ENCODE data around the gene MAST2. TPM values are rescaled to one million over a fixed set of nuclear protein-coding genes. Genes with fewer than 3 reads are reported as not detected.
A peak's percentile ranks its signal among the peaks of the same experiment; 100 is the strongest.
"Not testable (repeated sequence)": the region's sequence is repeated elsewhere in the genome, so short reads cannot be mapped to it uniquely, and the experiment has no call there.

MAST2 gene
- total RNA-seq, 6 donors from 2014 or later = 16.0 to 77.8 (median 26.4) TPM

GRCh38 chr1:45930258-45931150 is 127.1 kb downstream of the MAST2 start:
- H3K4me1 ChIP-seq = peaks cover 0 to 7% (median 6%) of the 10 kb centered on the region in 4 donors
- no peaks in the 10 kb centered on the region for H3K36me3 ChIP-seq
- H3K27me3 ChIP-seq = no peaks in the 10 kb centered on the region
- 86 to 92% methylated on average over 7 of the region's 7 CpGs for WGBS, 2 donors
- H3K4me3 ChIP-seq = no peak overlapping the region
- H3K9me3 ChIP-seq = no peaks in the 10 kb centered on the region
- peak overlapping the region in 1 of 4 donors; percentile 27 for H3K27ac ChIP-seq
- TF ChIP-seq, protein P1, sequence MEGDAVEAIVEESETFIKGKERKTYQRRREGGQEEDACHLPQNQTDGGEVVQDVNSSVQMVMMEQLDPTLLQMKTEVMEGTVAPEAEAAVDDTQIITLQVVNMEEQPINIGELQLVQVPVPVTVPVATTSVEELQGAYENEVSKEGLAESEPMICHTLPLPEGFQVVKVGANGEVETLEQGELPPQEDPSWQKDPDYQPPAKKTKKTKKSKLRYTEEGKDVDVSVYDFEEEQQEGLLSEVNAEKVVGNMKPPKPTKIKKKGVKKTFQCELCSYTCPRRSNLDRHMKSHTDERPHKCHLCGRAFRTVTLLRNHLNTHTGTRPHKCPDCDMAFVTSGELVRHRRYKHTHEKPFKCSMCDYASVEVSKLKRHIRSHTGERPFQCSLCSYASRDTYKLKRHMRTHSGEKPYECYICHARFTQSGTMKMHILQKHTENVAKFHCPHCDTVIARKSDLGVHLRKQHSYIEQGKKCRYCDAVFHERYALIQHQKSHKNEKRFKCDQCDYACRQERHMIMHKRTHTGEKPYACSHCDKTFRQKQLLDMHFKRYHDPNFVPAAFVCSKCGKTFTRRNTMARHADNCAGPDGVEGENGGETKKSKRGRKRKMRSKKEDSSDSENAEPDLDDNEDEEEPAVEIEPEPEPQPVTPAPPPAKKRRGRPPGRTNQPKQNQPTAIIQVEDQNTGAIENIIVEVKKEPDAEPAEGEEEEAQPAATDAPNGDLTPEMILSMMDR (IDR thresholded peaks at IDR 0.05) = no peak
- TF ChIP-seq EP300 (IDR thresholded peaks at IDR 0.05) = no peak
- no peak for TF ChIP-seq POLR2AphosphoS5 (IDR thresholded peaks at IDR 0.05)
- no peak for TF ChIP-seq POLR2A (IDR thresholded peaks at IDR 0.05)
- no peak for ATAC-seq (ENCODE audit: low FRiP score in 2 of 2)
- no peak for DNase-seq

- DNase-seq; H3K27me3 ChIP-seq; H3K9me3 ChIP-seq; ATAC-seq (ENCODE audit: low FRiP score in 2 of 2); H3K4me1 ChIP-seq; H3K27ac ChIP-seq; H3K36me3 ChIP-seq; H3K4me3 ChIP-seq: not testable (repeated sequence)
- WGBS, 2 donors = 92 to 94% methylated on average over 6 of the region's 6 CpGs
Measured at GRCh38 chr1:45932205-45932604, 128.8 kb downstream of the MAST2 start.

GRCh38 chr1:45934947-45935346 is 131.5 kb downstream of the MAST2 start:
- WGBS, 2 donors = 92 to 96% methylated on average over 3 of the region's 3 CpGs

GRCh38 chr1:45938029-45938428 is 134.6 kb downstream of the MAST2 start:
- TF ChIP-seq POLR2AphosphoS5 (IDR thresholded peaks at IDR 0.05) (no peak), POLR2A (IDR thresholded peaks at IDR 0.05) (no peak), EP300 (IDR thresholded peaks at IDR 0.05) (no peak)
- TF ChIP-seq, protein P1 (IDR thresholded peaks at IDR 0.05) = no peak
- no peak for DNase-seq
- no peaks in the 10 kb centered on the region for H3K36me3 ChIP-seq
- ATAC-seq (ENCODE audit: low FRiP score in 2 of 2) = no peak
- H3K4me3 ChIP-seq = no peak overlapping the region
- H3K9me3 ChIP-seq = peaks cover 0 to 2% (median 0%) of the 10 kb centered on the region in 4 donors
- H3K27ac ChIP-seq = no peak overlapping the region
- H3K27me3 ChIP-seq = no peaks in the 10 kb centered on the region
- no peaks in the 10 kb centered on the region for H3K4me1 ChIP-seq

More at GRCh38 chr1:45934947-45935346, 131.5 kb downstream of the MAST2 start:
- ATAC-seq (ENCODE audit: low FRiP score in 2 of 2) = no peak
- TF ChIP-seq POLR2A (IDR thresholded peaks at IDR 0.05) = no peak
- no peak for TF ChIP-seq POLR2AphosphoS5 (IDR thresholded peaks at IDR 0.05)
- TF ChIP-seq EP300 (IDR thresholded peaks at IDR 0.05) = no peak
- TF ChIP-seq, protein P1 (IDR thresholded peaks at IDR 0.05) = no peak
- H3K27me3 ChIP-seq = no peaks in the 10 kb centered on the region
- H3K4me1 ChIP-seq = no peaks in the 10 kb centered on the region
- DNase-seq = no peak
- no peak overlapping the region for H3K27ac ChIP-seq
- H3K4me3 ChIP-seq = no peak overlapping the region
- no peaks in the 10 kb centered on the region for H3K36me3 ChIP-seq
- no peaks in the 10 kb centered on the region for H3K9me3 ChIP-seq

DNA sequence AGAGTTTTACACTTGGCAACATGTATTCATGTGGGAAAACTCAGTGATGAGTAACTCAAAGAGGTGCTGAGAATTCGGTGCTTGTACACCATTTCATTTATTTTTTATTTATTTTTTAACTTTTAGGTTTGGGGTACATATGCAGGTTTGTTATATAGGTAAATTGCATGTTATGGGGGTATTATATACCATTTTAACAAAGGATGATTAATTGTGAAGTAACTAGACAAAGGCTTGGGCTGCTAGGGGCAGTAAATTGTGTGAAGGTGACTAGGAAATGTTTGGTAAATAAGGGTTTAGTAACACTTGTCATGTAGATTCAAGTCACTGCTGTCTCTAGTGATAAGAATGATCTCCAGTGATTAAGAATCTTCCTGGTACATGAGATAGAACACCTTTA is 139.0 kb downstream of the MAST2 start:
- no peaks in the 10 kb centered on the region for H3K27me3 ChIP-seq
- H3K4me1 ChIP-seq = no peaks in the 10 kb centered on the region
- H3K4me3 ChIP-seq = no peak overlapping the region
- no peak overlapping the region for H3K27ac ChIP-seq
- no peaks in the 10 kb centered on the region for H3K36me3 ChIP-seq
- WGBS, 2 donors = 100% methylated on average over 1 of the region's 1 CpG
- DNase-seq (no peak), ATAC-seq (ENCODE audit: low FRiP score in 2 of 2) (no peak)
- TF ChIP-seq EP300 (IDR thresholded peaks at IDR 0.05) (no peak), POLR2AphosphoS5 (IDR thresholded peaks at IDR 0.05) (no peak), POLR2A (IDR thresholded peaks at IDR 0.05) (no peak)
- TF ChIP-seq, protein P1 (IDR thresholded peaks at IDR 0.05) = no peak
- H3K9me3 ChIP-seq = peaks cover 0 to 2% (median 0%) of the 10 kb centered on the region in 4 donors

Data from upper lobe of left lung (tissue), 6 donors.